C4-2B (cell line): ENCODE data around the gene DEFB108B.
"Not testable (repeated sequence)": the region's sequence is repeated elsewhere in the genome, so short reads cannot be mapped to it uniquely, and the experiment has no call there.

ENCODE experiments used
- CTCF ChIP-seq: fragments of 450-650 bp; conservative IDR thresholded peaks from 2 replicates; pipeline ENCODE4 v1.5.1; 2017; ENCODE audit warnings: mild to moderate bottlenecking
- ZFX ChIP-seq: fragments of 450-650 bp; IDR thresholded peaks from 2 replicates; pipeline ENCODE4 v1.6.1; 2017

GRCh38 chr11:71786114-71786847 lies 46.7 kb upstream of the DEFB108B start:
- TF ChIP-seq CTCF, ZFX: not testable (repeated sequence)
